ENCODE results near the gene ZDHHC14. TPM values are rescaled to one million over a fixed set of nuclear protein-coding genes. Genes with fewer than 3 reads are reported as not detected.

The ZDHHC14 gene
- total RNA-seq, 6 experiments from 2014 or later: 5.2 to 6.7 (median 6.0) TPM

DNA sequence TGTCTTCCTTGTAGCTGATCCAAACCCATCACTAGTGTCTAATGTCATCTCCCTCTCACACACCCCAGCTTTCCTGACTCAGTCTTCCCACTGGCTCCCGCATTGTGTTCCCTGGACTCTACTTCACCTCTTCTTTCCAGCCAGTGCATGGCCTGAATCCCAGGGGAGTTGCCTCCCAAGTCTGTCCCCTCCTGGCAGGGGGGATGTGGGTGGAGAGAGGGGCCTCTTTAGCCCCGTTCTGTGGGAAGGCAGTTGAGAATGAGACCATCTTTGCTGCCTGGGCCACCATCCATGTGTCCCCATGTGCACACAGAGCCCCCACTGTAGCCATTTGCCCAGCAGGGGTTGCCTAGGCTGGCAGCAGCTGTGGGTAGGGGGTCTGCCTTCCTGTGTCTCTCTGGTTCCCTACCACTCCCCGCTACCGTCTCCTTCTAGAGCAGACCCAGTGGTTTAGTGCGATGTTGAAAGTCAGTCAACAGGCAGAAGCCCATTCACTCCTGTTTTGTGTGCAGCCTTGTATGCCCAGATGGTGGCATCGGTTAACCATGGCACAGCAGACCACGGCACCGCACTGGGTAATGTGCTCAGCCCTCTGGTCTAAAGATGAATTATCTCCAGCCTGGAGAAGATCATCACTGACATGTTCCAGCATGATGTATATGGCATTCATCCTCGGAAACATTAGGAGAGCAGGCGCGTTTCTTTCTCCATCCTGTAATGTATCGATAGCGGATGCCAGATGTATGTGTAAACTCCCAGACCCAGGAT lies 263.2 kb downstream of the ZDHHC14 start:
- no peaks in the 10 kb centered on the region for H3K9me3 Mint-ChIP-seq
- DNase-seq: peak; percentile 33
- TF ChIP-seq, protein P1, sequence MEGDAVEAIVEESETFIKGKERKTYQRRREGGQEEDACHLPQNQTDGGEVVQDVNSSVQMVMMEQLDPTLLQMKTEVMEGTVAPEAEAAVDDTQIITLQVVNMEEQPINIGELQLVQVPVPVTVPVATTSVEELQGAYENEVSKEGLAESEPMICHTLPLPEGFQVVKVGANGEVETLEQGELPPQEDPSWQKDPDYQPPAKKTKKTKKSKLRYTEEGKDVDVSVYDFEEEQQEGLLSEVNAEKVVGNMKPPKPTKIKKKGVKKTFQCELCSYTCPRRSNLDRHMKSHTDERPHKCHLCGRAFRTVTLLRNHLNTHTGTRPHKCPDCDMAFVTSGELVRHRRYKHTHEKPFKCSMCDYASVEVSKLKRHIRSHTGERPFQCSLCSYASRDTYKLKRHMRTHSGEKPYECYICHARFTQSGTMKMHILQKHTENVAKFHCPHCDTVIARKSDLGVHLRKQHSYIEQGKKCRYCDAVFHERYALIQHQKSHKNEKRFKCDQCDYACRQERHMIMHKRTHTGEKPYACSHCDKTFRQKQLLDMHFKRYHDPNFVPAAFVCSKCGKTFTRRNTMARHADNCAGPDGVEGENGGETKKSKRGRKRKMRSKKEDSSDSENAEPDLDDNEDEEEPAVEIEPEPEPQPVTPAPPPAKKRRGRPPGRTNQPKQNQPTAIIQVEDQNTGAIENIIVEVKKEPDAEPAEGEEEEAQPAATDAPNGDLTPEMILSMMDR (IDR thresholded peaks at IDR 0.05): peak; percentile 56; the same call in 1 of the 2 replicates
- no peak overlapping the region for H3K27ac Mint-ChIP-seq
- H3K27me3 Mint-ChIP-seq (ENCODE audit: insufficient read depth): no peaks in the 10 kb centered on the region; the same call in 1 of the 2 replicates
- H3K36me3 Mint-ChIP-seq (ENCODE audit: low read depth): no peaks in the 10 kb centered on the region
- H3K4me1 Mint-ChIP-seq (ENCODE audit: low read depth): peaks cover 12% of the 10 kb centered on the region
- H3K4me3 Mint-ChIP-seq: no peak overlapping the region

DNA sequence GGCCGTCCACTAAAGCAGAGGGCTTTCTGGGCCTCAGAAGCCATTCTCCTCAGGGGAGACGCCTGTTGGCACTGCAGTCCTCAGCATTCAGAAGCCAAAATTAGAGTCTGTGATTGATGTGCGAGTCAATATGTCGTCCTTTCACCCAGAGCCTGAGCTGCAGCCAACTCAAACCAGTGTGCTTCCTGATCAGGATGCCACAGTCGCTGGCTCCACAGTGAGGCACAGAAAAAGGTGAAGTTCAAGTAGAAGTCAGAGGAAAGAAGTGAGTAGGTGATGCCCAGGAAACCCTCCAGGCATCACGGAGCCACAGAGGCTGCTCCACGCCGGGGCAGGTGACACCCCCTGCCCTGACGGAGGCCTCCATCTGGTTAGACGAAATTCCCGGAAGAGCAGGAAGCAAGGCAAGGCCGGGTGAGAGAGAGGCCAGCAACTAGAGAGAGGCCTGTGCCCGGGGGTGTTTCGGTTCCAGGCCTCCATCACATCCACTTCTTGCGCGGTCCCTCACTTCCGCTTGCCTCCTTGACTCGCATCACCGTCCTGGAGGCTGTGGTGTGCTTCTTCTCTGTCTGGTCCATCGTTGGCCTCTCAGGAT lies 264.3 kb downstream of the ZDHHC14 start:
- DNase-seq: no peak
- H3K9me3 Mint-ChIP-seq: no peaks in the 10 kb centered on the region

DNA sequence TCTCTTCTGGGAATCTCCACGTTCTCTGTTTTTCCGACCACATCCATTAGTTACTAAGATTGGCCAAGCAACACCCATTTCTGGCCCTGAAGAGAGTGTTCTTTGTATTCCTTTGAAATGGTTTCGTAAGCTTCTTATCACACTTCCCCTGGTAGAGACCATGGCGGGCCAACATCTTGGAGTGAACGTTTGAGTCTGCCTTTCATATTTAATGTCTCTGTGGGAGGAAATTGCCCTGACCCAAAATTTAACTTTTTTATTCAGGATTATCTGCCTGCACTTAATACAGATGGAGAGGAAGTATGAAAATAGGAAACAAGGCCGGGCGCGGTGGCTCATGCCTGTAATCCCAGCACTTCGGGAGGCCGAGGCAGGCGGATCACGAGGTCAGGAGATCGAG lies 265.0 kb downstream of the ZDHHC14 start:
- Mint-ChIP-seq H3K27me3 (ENCODE audit: insufficient read depth) (no peaks in the 10 kb centered on the region), H3K27ac (no peak overlapping the region), H3K4me3 (no peak overlapping the region), H3K9me3 (no peaks in the 10 kb centered on the region), H3K36me3 (ENCODE audit: low read depth) (no peaks in the 10 kb centered on the region), H3K4me1 (ENCODE audit: low read depth) (peaks cover 7% of the 10 kb centered on the region)
- no peak for DNase-seq
- TF ChIP-seq, protein P1 (IDR thresholded peaks at IDR 0.05): no peak

More for the DNA sequence above, 264.3 kb downstream of the ZDHHC14 start:
- Mint-ChIP-seq H3K27ac (no peak overlapping the region), H3K4me1 (ENCODE audit: low read depth) (peaks cover 12% of the 10 kb centered on the region), H3K27me3 (ENCODE audit: insufficient read depth) (no peaks in the 10 kb centered on the region; the same call in 1 of the 2 replicates), H3K36me3 (ENCODE audit: low read depth) (no peaks in the 10 kb centered on the region), H3K4me3 (no peak overlapping the region)
- TF ChIP-seq, protein P1 (IDR thresholded peaks at IDR 0.05): no peak

DNA sequence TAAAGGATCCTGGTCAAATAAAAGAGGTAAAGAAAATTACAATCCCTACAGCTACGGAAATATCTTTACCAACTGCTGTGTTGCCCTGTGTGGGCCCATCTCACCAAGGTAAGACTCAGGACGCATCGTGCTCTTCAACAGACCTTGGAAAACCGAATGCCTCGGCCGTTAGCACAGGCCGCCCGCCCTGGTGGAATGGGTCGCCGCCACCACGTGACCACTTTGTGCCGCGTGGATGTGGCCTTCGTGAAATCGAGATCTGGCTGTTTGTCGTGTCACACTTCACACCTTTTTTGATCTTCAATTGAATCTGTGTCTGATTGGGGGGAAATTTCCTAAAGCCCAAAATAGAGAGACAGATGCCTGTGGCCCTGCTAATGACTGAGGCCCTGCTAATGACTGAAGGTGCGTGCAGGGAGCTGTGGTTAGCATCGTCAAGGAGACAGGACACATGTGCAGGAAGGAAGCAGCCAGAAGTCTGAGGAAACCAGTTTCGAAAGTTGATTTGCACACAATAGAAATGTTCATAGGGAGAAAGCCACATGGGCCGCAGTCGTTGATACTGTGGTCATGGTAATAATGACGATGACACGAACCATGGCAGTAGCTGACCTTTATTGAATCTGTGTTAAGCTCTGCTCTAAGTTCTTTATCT lies 266.4 kb downstream of the ZDHHC14 start:
- Mint-ChIP-seq H3K4me1 (ENCODE audit: low read depth) (peaks cover 7% of the 10 kb centered on the region), H3K36me3 (ENCODE audit: low read depth) (no peaks in the 10 kb centered on the region), H3K27ac (no peak overlapping the region), H3K27me3 (ENCODE audit: insufficient read depth) (no peaks in the 10 kb centered on the region; the same call in 1 of the 2 replicates), H3K9me3 (no peaks in the 10 kb centered on the region), H3K4me3 (no peak overlapping the region)
- TF ChIP-seq, protein P1 (IDR thresholded peaks at IDR 0.05): no peak
- no peak for DNase-seq

DNA sequence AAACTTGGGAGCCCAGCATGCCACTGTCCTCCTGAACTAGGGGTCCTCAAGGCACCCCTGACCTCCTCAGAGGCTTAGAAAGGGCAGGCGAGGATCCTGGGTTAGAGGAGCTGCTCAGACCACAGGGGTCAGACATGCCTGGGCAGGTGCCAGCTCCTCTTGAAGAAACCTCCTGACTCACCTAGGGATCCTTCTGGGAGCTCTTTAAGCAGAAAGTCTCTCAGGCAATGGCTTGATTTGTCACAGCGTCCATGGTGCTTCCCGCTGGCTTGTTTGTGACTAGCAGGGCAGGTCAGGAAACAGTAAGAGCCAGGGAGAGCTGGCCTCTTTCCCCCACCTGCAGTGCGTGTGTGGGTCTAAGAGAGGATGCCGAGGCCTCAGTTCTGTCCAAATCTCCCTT lies 267.6 kb downstream of the ZDHHC14 start:
- no peaks in the 10 kb centered on the region for H3K36me3 Mint-ChIP-seq (ENCODE audit: low read depth)

More for the DNA sequence above, 267.6 kb downstream of the ZDHHC14 start:
- H3K27ac Mint-ChIP-seq: no peak overlapping the region
- peaks cover 7% of the 10 kb centered on the region for H3K4me1 Mint-ChIP-seq (ENCODE audit: low read depth)
- H3K9me3 Mint-ChIP-seq: no peaks in the 10 kb centered on the region
- no peak overlapping the region for H3K4me3 Mint-ChIP-seq
- peak; percentile 11 for DNase-seq
- TF ChIP-seq, protein P1 (IDR thresholded peaks at IDR 0.05): no peak
- no peaks in the 10 kb centered on the region; the same call in 1 of the 2 replicates for H3K27me3 Mint-ChIP-seq (ENCODE audit: insufficient read depth)

All from HFFc6 (cell line).